Pancreas (tissue), 10 donors: ENCODE data around the gene NINL. TPM values are rescaled to one million over a fixed set of nuclear protein-coding genes. Genes with fewer than 3 reads are reported as not detected.

ENCODE experiments used
- ATAC-seq, 4 donors: fragments of 200-7000 bp; cut with Tn5 transposase; one replicate each; pipeline versions ENCODE4 v1.8.0 to v1.9.1; 2020; ENCODE audit warnings: mild to moderate bottlenecking in 4 of 4, moderate library complexity in 4 of 4
- DNase-seq, 6 donors: peaks; one replicate each; pipeline ENCODE4 v3.0.0-alpha.2; 2020
- FAIRE-seq: peaks from 2 replicates; lab custom pipeline; 2012; peaks lifted over from hg19 to GRCh38; lab: Jason Lieb, UNC
- H3K27ac ChIP-seq, 4 donors: fragments of 200-600 bp; sonication (generic); 1 replicate in 3 of 4; 2 replicates in 1 of 4; pipeline versions ENCODE4 v1.5.0 to v1.8.0; 2020
- H3K27me3 ChIP-seq, 4 donors: fragments of 200-600 bp; one replicate each; pipeline ENCODE4 v1.8.0; 2021
- H3K36me3 ChIP-seq, 3 donors: fragments of 200-600 bp; sonication (generic) in 1 of 3; one replicate each; pipeline versions ENCODE4 v1.5.0 to v1.8.0; 2020 to 2021
- H3K4me1 ChIP-seq, 3 donors: fragments of 200-600 bp; one replicate each; pipeline ENCODE4 v1.8.0; 2021
- H3K4me3 ChIP-seq, 4 donors: fragments of 200-600 bp; sonication (generic) in 2 of 4; one replicate each; pipeline versions ENCODE4 v1.5.0 to v1.8.0; 2020 to 2021
- H3K9me3 ChIP-seq, 4 donors: fragments of 200-600 bp; one replicate each; pipeline ENCODE4 v1.8.0; 2021
- CTCF ChIP-seq, 4 donors: fragments of 200-600 bp; sonication (generic) in 3 of 4; IDR thresholded peaks; one replicate each; pipeline versions ENCODE4 v1.5.0 to v1.8.0; 2021; ENCODE audit warnings: antibody characterized with exemption in 4 of 4
- WGBS, 2 donors: extraction: QIAGEN DNeasy Blood & Tissue Kit; methylation state at CpG; one replicate each; pipeline ENCODE4 v1.1.7; 2013; 5-methylcytosine and 5-hydroxymethylcytosine counted together
- intact Hi-C, 3 donors: fragments of 100-400 bp; cut with DNase I; formaldehyde crosslinking; loops; one replicate each; pipeline versions ENCODE4 v1.11.1 to v1.14.2; 2022
- polyA plus RNA-seq, 2 donors: library from polyadenylated mRNA; stranded (reverse); fragments of 200-250 nt; gene quantifications; one replicate each; pipeline ENCODE4 v1.2.3, GENCODE V29; 2013
- total RNA-seq, 6 donors: library from RNA; stranded (reverse); fragmentation: NEBNext Ultra II Directional in 4 of 6; extraction: Animal tissue kit (Norgen Biotek cat#: 25700) in 4 of 6; gene quantifications; one replicate each; pipeline versions ENCODE4 v1.2.1 to v1.2.4, GENCODE V29; 2021 to 2023
- donor health status: healthy with polysubstance abuse.
- donor health status: DM: no; HTN: no; CAD: no; lungs with moderate emphysema.
- donor health status: DM: no; HTN: no; CAD: no.
- donor health status: control.
- donor health status: control.
- donor health status: Bipolar disorder and iron deficiency.
- donor health status: DM: yes; HTN: yes; CAD: no.
- donor health status: DM: no; HTN: no; CAD: no.
- donor health status: DM: no; HTN: no; CAD: no.
- donor health status: DM: yes; HTN: yes; CAD: no.

NINL gene
- total and polyA plus RNA-seq, 8 donors = 5.1 to 19.4 (median 6.5) TPM

GRCh38 chr20:25487975-25488374 is 97.4 kb downstream of the NINL start:
- ATAC-seq = no peak
- H3K4me3 ChIP-seq = no peak overlapping the region
- H3K4me1 ChIP-seq = no peaks in the 10 kb centered on the region
- no peak for FAIRE-seq
- intact Hi-C loops = no loop called here
- H3K9me3 ChIP-seq = no peaks in the 10 kb centered on the region
- DNase-seq = no peak
- H3K27ac ChIP-seq = no peak overlapping the region
- 94 to 95% methylated on average over 11 of the region's 11 CpGs for WGBS, 2 donors
- H3K27me3 ChIP-seq = no peaks in the 10 kb centered on the region
- no peaks in the 10 kb centered on the region for H3K36me3 ChIP-seq
- TF ChIP-seq CTCF (IDR thresholded peaks at IDR 0.05) = no peak

GRCh38 chr20:25487306-25487705 is 98.0 kb downstream of the NINL start:
- FAIRE-seq = no peak
- H3K36me3 ChIP-seq = no peaks in the 10 kb centered on the region
- H3K27me3 ChIP-seq = no peaks in the 10 kb centered on the region
- H3K9me3 ChIP-seq = no peaks in the 10 kb centered on the region
- H3K4me1 ChIP-seq = no peaks in the 10 kb centered on the region
- intact Hi-C loops = no loop called here
- no peak overlapping the region for H3K4me3 ChIP-seq
- TF ChIP-seq CTCF (IDR thresholded peaks at IDR 0.05) = no peak
- no peak for DNase-seq
- H3K27ac ChIP-seq = no peak overlapping the region
- ATAC-seq = no peak
- WGBS, 2 donors = 35 to 40% methylated on average over 2 of the region's 2 CpGs

- Histone ChIP-seq H3K4me1 (no peaks in the 10 kb centered on the region), H3K27me3 (no peaks in the 10 kb centered on the region), H3K9me3 (no peaks in the 10 kb centered on the region), H3K36me3 (no peaks in the 10 kb centered on the region), H3K27ac (no peak overlapping the region), H3K4me3 (no peak overlapping the region)
- DNase-seq (no peak), ATAC-seq (no peak), FAIRE-seq (no peak)
- 75 to 76% methylated on average over 9 of the region's 9 CpGs for WGBS, 2 donors
- TF ChIP-seq CTCF (IDR thresholded peaks at IDR 0.05) = no peak
- intact Hi-C loops = no loop called here
These were observed 99.0 kb downstream of the NINL start for GRCh38 chr20:25486377-25486776.

- H3K36me3 ChIP-seq = no peaks in the 10 kb centered on the region
- intact Hi-C loops = no loop called here
- H3K4me3 ChIP-seq = no peak overlapping the region
- no peak for DNase-seq
- H3K27ac ChIP-seq = no peak overlapping the region
- TF ChIP-seq CTCF (IDR thresholded peaks at IDR 0.05) = no peak
- no peaks in the 10 kb centered on the region for H3K4me1 ChIP-seq
- ATAC-seq = no peak
- no peaks in the 10 kb centered on the region for H3K27me3 ChIP-seq
- H3K9me3 ChIP-seq = no peaks in the 10 kb centered on the region
- 85 to 86% methylated on average over 2 of the region's 2 CpGs for WGBS, 2 donors
- FAIRE-seq = no peak
These were observed 99.5 kb downstream of the NINL start for GRCh38 chr20:25485872-25486271.

GRCh38 chr20:25484911-25485511 is 100.3 kb downstream of the NINL start:
- Histone ChIP-seq H3K4me1 (no peaks in the 10 kb centered on the region), H3K9me3 (no peaks in the 10 kb centered on the region), H3K4me3 (no peak overlapping the region), H3K36me3 (no peaks in the 10 kb centered on the region), H3K27me3 (no peaks in the 10 kb centered on the region), H3K27ac (no peak overlapping the region)
- no peak for FAIRE-seq
- intact Hi-C loops = no loop called here
- no peak for TF ChIP-seq CTCF (IDR thresholded peaks at IDR 0.05)
- no peak for ATAC-seq
- no peak for DNase-seq
- WGBS, 2 donors = 55 to 63% methylated on average over 12 of the region's 12 CpGs
